ENCODE data around the gene GHR.
A peak's percentile ranks its signal among the peaks of the same experiment; 100 is the strongest.

The GHR gene

GRCh38 chr5:42423285-42424165 is at the start of gene GHR:
TSS of gene GHR (plus strand) at chr5:42423439. CDS start at chr5:42565875, 142,436 bp downstream.
- H3K79me2 ChIP-seq (ENCODE audit: insufficient read depth, low read length) = no peaks in the 10 kb centered on the region
- no peak within 1 kb of the TSS for H3K27ac ChIP-seq (ENCODE audit: low read length)
- H3K4me2 ChIP-seq (ENCODE audit: insufficient read depth, low read length) = no peak within 1 kb of the TSS
- H3K36me3 ChIP-seq (ENCODE audit: insufficient read depth, low read length) = no peaks in the 10 kb centered on the region
- DNase-seq (no peak), ATAC-seq (ENCODE audit: insufficient read depth, low read depth) (no peak)
- H3K9me3 ChIP-seq (ENCODE audit: insufficient read depth, low read length, severe bottlenecking) = no peaks in the 10 kb centered on the region
- no peak within 1 kb of the TSS for H2AFZ ChIP-seq (ENCODE audit: low read depth, low read length)
- H3K4me3 ChIP-seq (ENCODE audit: low read depth in 1 of 2, low read length in 2 of 2) = no peak within 1 kb of the TSS
- no peaks in the 10 kb centered on the region for H3K27me3 ChIP-seq (ENCODE audit: insufficient read depth, low read length, poor library complexity)
- no peak within 1 kb of the TSS for H3K9ac ChIP-seq (ENCODE audit: low read depth, low read length)
- H4K20me1 ChIP-seq (ENCODE audit: insufficient read depth, low read length) = no peaks in the 10 kb centered on the region
- peak; percentile 16 for TF ChIP-seq CTCF (IDR thresholded peaks at IDR 0.05; ENCODE audit: borderline replicate concordance, extremely low read depth, low read length, poor library complexity, severe bottlenecking)
- TF ChIP-seq EZH2 (IDR thresholded peaks at IDR 0.05; ENCODE audit: borderline replicate concordance, low read depth, low read length, severe bottlenecking) = no peak
- no peaks in the 10 kb centered on the region for H3K4me1 ChIP-seq (ENCODE audit: insufficient read depth, low read length)

GRCh38 chr5:42374679-42375273 is 48.5 kb upstream of the GHR start:
- TF ChIP-seq CTCF (IDR thresholded peaks at IDR 0.05; ENCODE audit: borderline replicate concordance, extremely low read depth, low read length, poor library complexity, severe bottlenecking) (no peak), EZH2 (IDR thresholded peaks at IDR 0.05; ENCODE audit: borderline replicate concordance, low read depth, low read length, severe bottlenecking) (no peak)
- Histone ChIP-seq H3K79me2 (ENCODE audit: insufficient read depth, low read length) (no peaks in the 10 kb centered on the region), H3K4me3 (ENCODE audit: low read depth in 1 of 2, low read length in 2 of 2) (no peak overlapping the region), H3K9me3 (ENCODE audit: insufficient read depth, low read length, severe bottlenecking) (no peaks in the 10 kb centered on the region), H2AFZ (ENCODE audit: low read depth, low read length) (no peak overlapping the region), H3K4me1 (ENCODE audit: insufficient read depth, low read length) (no peaks in the 10 kb centered on the region), H3K9ac (ENCODE audit: low read depth, low read length) (no peak overlapping the region), H4K20me1 (ENCODE audit: insufficient read depth, low read length) (no peaks in the 10 kb centered on the region), H3K27me3 (ENCODE audit: insufficient read depth, low read length, poor library complexity) (no peaks in the 10 kb centered on the region), H3K4me2 (ENCODE audit: insufficient read depth, low read length) (no peak overlapping the region), H3K36me3 (ENCODE audit: insufficient read depth, low read length) (no peaks in the 10 kb centered on the region), H3K27ac (ENCODE audit: low read length) (no peak overlapping the region)
- ATAC-seq (ENCODE audit: insufficient read depth, low read depth) (no peak), DNase-seq (no peak)

GRCh38 chr5:42377496-42377895 is 45.7 kb upstream of the GHR start:
- Histone ChIP-seq H4K20me1 (ENCODE audit: insufficient read depth, low read length) (no peaks in the 10 kb centered on the region), H3K9ac (ENCODE audit: low read depth, low read length) (no peak overlapping the region), H3K27ac (ENCODE audit: low read length) (no peak overlapping the region), H2AFZ (ENCODE audit: low read depth, low read length) (no peak overlapping the region), H3K4me3 (ENCODE audit: low read depth in 1 of 2, low read length in 2 of 2) (no peak overlapping the region), H3K4me2 (ENCODE audit: insufficient read depth, low read length) (no peak overlapping the region), H3K36me3 (ENCODE audit: insufficient read depth, low read length) (no peaks in the 10 kb centered on the region), H3K4me1 (ENCODE audit: insufficient read depth, low read length) (no peaks in the 10 kb centered on the region), H3K9me3 (ENCODE audit: insufficient read depth, low read length, severe bottlenecking) (no peaks in the 10 kb centered on the region), H3K79me2 (ENCODE audit: insufficient read depth, low read length) (no peaks in the 10 kb centered on the region), H3K27me3 (ENCODE audit: insufficient read depth, low read length, poor library complexity) (no peaks in the 10 kb centered on the region)
- ATAC-seq (ENCODE audit: insufficient read depth, low read depth) = no peak
- DNase-seq = no peak
- TF ChIP-seq EZH2 (IDR thresholded peaks at IDR 0.05; ENCODE audit: borderline replicate concordance, low read depth, low read length, severe bottlenecking) (no peak), CTCF (IDR thresholded peaks at IDR 0.05; ENCODE audit: borderline replicate concordance, extremely low read depth, low read length, poor library complexity, severe bottlenecking) (no peak)

All from DND-41 (cell line).